GM19240 (cell line): ENCODE results near the gene PHLPP2.
"Not testable (repeated sequence)": the region's sequence is repeated elsewhere in the genome, so short reads cannot be mapped to it uniquely, and the experiment has no call there.

Source experiments
- DNase-seq: peaks from one replicate; pipeline ENCODE4 v3.0.0; 2011; ENCODE audit warnings: low spot score; ENCODE audit not compliant: insufficient read length

Gene PHLPP2

DNA sequence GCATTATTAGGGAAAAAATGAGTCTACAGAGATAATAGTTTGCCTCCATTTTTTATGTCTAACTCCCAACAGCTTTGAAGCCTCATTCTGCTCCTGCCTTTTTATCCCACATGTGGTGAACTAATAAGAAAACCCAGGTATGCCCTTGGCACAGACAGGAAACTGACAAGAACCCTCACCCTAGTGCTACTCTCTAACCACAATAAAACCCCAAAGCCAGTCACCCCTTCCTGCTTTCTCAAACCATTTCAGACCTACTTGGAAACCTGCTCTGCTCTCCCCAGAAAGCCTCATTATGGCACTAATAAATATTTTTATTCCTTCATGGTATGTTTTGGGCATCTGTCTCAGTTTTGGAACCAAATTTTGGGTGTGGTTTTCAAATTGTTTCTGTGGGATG is 102.4 kb downstream of the PHLPP2 start:
- DNase-seq = no peak

DNA sequence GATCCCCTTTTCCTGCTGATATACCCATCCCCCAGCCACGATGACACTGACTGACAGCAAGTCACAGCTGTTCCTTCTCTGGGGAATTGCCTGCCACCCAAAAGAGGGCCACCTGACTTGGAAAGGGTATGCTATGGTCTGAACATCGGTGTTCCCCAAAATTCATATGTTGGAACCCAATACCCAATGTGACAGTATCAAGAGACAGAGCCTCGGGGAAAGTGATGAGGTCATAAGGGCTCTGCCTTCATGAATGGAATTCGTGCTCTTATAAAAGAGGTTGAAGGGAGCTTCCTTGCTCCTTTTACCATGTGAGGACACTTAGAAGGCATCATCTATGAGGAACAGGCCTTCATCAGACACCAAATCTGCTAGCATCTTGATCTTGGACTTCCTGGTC is 106.1 kb downstream of the PHLPP2 start:
- DNase-seq = no peak

DNA sequence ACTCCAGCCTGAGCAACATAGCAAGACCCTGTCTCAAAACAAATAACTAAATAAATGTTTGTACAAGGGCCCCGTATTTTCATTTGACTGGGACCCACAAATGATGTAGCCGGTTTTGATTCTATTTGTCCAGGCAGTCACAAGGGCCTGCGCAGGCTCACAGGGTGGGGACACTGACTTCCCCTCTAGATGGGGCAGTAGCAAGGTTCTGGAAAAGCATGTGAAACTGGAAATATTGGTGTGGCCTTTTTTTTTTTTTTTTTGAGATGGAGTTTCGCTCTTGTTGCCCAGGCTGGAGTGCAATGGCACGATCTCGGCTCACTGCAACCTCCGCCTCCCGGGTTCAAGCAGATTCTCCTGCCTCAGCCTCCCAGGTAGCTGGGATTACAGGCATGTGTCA is 109.5 kb downstream of the PHLPP2 start:
- DNase-seq = not testable (repeated sequence)

DNA sequence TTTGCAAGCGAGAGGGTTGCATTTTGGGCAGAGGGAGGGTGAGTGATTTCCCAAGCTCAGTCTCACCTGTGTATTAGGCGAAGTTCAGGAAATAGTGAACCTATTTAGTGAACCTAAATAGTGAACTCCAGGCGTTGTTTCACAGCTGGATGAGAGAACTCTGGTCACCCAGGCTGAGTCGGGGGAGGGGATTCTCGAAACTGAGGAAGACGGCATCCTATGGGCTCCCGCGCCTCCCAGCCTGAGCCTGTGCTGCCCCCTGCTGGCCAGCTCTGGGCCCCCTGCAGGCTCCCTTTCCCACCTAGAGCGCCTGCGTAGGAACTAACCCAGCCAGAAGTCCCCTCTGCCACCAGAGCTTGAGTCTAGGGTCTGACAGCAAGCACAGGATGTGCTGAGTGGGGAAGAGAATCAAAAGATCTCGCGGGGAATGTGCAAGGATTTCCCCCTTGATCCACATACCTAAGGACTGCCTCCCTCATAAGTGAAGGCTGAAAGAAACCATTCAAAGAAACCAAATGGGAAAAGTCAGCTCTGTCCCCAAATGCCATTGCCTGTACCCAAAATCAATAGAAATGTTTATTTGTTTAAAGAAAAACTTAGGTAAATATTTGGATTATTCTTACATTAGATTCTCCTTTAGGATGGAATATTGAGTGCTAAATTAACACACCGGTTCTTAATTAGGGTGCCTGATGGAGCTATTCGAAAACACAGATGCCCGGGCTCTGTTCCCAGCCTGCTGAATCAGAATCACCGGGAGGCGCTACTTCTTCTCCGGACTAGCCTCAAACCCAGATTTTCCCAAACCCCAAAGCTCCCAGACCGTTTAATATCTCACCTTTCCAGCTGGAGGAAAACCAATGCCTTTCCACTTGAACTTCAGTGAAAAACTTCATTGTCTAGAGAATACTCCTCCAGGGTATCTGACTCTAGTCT is 113.3 kb downstream of the PHLPP2 start:
- DNase-seq = peak; percentile 80

DNA sequence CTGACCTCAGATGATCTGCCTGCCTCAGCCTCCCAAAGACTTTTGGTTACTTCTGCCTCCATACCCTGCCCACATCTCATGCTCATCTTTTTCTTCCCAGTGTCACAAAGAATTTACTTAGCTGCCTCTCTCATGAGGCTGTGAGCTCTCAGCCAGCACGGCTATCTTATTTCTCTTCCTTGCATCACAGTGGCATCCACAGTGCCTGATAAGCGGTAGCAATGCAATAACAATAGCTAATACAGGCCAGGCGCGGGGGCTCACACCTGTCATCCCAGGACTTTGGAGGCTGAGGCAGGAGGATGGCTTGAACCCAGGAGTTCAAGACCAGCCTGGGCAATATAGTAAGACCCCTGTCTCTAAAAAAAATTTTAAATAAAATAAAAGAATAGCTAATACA is 114.1 kb downstream of the PHLPP2 start:
- DNase-seq = no peak

DNA sequence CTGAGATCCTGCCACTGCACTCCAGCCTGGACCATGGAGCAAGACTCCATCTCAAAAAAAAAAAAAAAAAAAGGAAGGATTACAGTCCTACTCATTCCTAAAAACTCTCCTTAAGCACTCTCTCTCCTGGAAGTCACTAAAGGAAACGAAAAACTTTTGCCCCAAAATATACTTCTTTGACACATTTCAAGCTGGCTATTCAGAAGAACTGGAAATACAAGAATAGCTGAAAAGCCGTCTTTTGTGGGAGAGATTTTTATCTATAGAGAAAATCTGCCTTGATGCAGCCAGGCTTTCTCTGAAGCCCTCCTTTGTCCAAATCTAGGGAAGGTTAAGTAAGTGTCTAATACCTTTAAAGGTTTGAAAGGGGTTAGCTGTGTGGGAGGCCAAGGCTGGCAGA is 115.4 kb downstream of the PHLPP2 start:
- no peak for DNase-seq

DNA sequence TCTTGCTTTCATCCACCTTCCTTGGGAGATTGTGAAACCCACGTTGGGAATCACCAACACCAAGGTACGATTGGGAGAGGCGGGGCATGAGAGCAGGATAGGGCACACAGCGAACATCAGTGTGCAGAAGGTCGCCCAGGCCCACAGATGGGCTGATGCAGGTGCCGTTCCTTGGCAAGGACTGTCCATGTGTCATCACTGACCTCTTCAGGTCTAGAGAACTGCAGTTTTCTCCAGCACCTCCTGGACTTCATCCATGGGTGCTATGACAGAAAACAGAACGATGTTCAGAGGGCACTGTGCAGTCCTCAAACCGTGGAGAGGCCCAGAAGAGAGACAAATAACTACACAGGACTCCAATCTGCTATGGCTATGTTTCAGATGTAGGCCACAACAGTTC is 123.7 kb downstream of the PHLPP2 start:
- DNase-seq = no peak

DNA sequence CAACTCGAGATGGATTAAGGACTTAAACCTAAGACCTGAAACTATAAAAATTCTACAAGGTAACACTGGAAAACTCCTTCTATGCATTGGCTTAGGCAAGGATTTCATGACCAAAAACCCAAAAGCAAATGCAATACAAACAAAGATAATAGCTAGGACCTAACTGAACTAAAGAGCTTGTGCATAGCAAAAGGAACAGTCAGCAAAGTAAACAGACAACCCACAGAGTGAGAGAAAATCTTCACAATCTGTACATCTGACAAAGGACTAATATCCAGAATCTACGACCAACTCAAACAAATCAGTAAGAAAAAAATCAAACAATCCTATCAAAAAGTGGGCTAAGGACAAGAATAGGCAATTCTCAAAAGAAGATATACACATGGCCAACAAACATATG is 126.1 kb downstream of the PHLPP2 start:
- DNase-seq = not testable (repeated sequence)

DNA sequence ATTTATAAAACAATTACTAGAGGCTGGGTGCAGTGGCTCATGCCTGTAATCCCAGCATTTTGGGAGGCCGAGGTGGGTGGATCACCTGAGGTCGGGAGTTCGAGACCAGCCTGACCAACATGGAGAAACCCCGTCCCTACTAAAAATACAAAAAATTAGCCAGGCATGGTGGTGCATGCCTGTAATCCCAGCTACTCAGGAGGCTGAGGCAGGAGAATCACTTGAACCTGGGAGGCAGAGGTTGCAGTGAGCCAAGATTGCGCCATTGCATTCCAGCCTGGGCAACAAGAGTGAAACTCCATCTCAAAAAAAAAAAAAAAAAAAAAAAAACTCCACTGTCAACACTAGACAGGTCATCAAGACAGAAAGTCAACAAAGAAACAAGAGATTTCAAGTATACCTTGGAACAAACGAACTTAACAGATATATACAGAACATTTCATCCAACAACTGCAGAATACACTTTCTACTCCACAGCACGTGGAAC is 129.1 kb downstream of the PHLPP2 start:
- DNase-seq = not testable (repeated sequence)
